Measurements from ENCODE around the gene SOX21.

SOX21 gene

DNA sequence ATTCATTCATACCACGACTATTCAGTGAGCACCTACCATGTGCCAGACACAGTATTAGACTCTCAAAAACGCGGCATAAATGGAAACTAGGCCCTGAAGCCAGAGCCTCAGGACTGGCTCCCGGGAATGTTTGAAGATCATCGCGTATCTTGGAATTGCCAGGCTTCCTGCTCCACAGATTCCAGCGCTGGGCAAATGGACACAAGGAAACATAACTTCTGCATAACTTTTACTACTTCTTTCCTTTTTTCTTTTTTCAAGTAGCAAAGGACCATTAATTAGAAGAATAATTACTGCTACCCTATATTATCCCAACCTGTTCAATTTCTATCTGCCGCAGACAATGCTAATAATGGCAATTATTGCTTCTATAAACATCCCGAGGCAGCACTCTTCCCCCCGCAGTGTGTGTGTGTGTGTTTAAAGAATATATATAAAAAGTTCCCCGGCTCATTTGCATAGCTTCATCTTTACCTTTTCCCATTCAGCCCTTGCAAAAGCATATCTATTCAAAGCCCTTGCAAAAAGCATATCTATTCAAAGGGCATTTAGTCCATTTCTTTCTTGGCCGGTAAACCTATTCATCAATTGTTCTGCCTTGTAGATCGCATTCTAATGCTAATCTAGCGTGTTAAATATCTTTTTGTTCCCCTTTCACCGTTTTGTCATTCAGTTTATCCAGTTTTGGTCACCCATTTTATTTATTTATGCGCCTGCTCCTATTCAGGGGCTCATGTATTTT, 6.1 kb downstream of the SOX21 start:
- Histone ChIP-seq H3K36me3 (ENCODE audit: insufficient read depth, low read length) (peaks cover 25% of the 10 kb centered on the region), H2AFZ (ENCODE audit: low read depth, low read length) (no peak overlapping the region), H3K4me3 (ENCODE audit: low read length) (peak overlapping the region; percentile 1), H3K4me1 (ENCODE audit: insufficient read depth, low read length) (peaks cover 18% of the 10 kb centered on the region), H3K9me3 (ENCODE audit: low read length) (peaks cover 19% of the 10 kb centered on the region), H3K27me3 (ENCODE audit: insufficient read depth, low read length) (no peaks in the 10 kb centered on the region)

DNA sequence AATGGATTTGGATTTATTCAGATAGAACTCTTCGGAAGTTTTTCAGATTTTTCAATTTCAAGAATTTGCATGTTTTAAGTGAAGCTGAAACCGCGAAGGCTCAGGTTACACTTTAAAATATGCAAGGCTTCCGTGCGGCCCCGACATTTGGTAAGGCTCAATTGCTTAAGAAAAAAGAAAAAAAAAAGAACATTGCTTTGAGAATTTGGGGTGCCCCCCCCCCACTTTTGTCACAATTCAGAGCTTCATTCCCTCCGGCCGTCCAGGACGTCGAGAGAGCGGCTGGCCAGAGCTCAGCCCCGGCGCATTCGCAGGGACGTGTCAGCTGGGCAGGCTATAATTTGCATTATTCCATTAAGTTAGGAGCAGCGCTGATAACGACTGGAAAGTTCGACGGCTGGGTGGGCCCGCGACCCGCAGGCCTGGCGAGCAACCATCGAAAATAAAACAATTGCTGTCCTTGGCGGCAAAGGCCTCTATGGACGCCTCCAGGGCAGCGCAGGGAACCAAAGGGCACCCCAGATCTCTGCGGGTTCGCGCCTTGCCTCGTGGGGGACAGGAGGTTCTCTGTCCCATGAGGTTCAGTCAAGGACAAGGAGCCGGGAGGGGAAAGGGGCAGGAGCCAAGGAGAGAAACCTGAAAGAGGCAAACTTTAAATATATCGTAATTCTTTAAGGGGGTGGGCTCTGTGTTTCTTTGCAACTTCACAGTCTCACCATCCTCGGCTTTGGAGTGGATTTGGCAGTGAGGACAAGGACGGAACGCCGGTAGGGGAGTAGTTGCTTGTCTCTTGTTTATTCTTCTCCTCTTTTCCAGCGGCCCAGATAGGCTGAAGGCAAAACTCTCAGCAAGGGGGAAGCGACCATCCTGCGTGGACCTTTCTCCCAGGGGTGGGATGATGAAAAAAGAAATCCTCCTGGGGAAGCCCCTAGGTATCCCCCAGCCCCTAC, 7.0 kb downstream of the SOX21 start:
- H3K36me3 ChIP-seq (ENCODE audit: insufficient read depth, low read length): peaks cover 17% of the 10 kb centered on the region
- H3K4me3 ChIP-seq (ENCODE audit: low read length): no peak overlapping the region
- no peaks in the 10 kb centered on the region for H3K27me3 ChIP-seq (ENCODE audit: insufficient read depth, low read length)
- H2AFZ ChIP-seq (ENCODE audit: low read depth, low read length): no peak overlapping the region
- H3K4me1 ChIP-seq (ENCODE audit: insufficient read depth, low read length): peaks cover 18% of the 10 kb centered on the region
- H3K9me3 ChIP-seq (ENCODE audit: low read length): peaks cover 20% of the 10 kb centered on the region

GRCh38 chr13:94704377-94705080, 7.8 kb downstream of the SOX21 start:
- Histone ChIP-seq H3K4me3 (ENCODE audit: low read length) (no peak overlapping the region), H2AFZ (ENCODE audit: low read depth, low read length) (no peak overlapping the region), H3K4me1 (ENCODE audit: insufficient read depth, low read length) (peaks cover 18% of the 10 kb centered on the region), H3K36me3 (ENCODE audit: insufficient read depth, low read length) (peaks cover 9% of the 10 kb centered on the region), H3K9me3 (ENCODE audit: low read length) (peaks cover 20% of the 10 kb centered on the region), H3K27me3 (ENCODE audit: insufficient read depth, low read length) (no peaks in the 10 kb centered on the region)

GRCh38 chr13:94703721-94704314, 8.5 kb downstream of the SOX21 start:
- Histone ChIP-seq H3K27me3 (ENCODE audit: insufficient read depth, low read length) (no peaks in the 10 kb centered on the region), H3K36me3 (ENCODE audit: insufficient read depth, low read length) (peaks cover 2% of the 10 kb centered on the region), H3K4me3 (ENCODE audit: low read length) (no peak overlapping the region), H3K4me1 (ENCODE audit: insufficient read depth, low read length) (peaks cover 13% of the 10 kb centered on the region), H2AFZ (ENCODE audit: low read depth, low read length) (no peak overlapping the region), H3K9me3 (ENCODE audit: low read length) (peaks cover 20% of the 10 kb centered on the region)

GRCh38 chr13:94703271-94703670, 9.1 kb downstream of the SOX21 start:
- Histone ChIP-seq H3K4me1 (ENCODE audit: insufficient read depth, low read length) (peaks cover 13% of the 10 kb centered on the region), H3K9me3 (ENCODE audit: low read length) (peaks cover 20% of the 10 kb centered on the region), H3K36me3 (ENCODE audit: insufficient read depth, low read length) (no peaks in the 10 kb centered on the region), H2AFZ (ENCODE audit: low read depth, low read length) (no peak overlapping the region), H3K4me3 (ENCODE audit: low read length) (no peak overlapping the region), H3K27me3 (ENCODE audit: insufficient read depth, low read length) (no peaks in the 10 kb centered on the region)

GRCh38 chr13:94702181-94703041, 9.9 kb downstream of the SOX21 start:
- Histone ChIP-seq H2AFZ (ENCODE audit: low read depth, low read length) (no peak overlapping the region), H3K4me1 (ENCODE audit: insufficient read depth, low read length) (peaks cover 13% of the 10 kb centered on the region), H3K27me3 (ENCODE audit: insufficient read depth, low read length) (no peaks in the 10 kb centered on the region), H3K36me3 (ENCODE audit: insufficient read depth, low read length) (no peaks in the 10 kb centered on the region), H3K4me3 (ENCODE audit: low read length) (no peak overlapping the region), H3K9me3 (ENCODE audit: low read length) (peaks cover 20% of the 10 kb centered on the region)

DNA sequence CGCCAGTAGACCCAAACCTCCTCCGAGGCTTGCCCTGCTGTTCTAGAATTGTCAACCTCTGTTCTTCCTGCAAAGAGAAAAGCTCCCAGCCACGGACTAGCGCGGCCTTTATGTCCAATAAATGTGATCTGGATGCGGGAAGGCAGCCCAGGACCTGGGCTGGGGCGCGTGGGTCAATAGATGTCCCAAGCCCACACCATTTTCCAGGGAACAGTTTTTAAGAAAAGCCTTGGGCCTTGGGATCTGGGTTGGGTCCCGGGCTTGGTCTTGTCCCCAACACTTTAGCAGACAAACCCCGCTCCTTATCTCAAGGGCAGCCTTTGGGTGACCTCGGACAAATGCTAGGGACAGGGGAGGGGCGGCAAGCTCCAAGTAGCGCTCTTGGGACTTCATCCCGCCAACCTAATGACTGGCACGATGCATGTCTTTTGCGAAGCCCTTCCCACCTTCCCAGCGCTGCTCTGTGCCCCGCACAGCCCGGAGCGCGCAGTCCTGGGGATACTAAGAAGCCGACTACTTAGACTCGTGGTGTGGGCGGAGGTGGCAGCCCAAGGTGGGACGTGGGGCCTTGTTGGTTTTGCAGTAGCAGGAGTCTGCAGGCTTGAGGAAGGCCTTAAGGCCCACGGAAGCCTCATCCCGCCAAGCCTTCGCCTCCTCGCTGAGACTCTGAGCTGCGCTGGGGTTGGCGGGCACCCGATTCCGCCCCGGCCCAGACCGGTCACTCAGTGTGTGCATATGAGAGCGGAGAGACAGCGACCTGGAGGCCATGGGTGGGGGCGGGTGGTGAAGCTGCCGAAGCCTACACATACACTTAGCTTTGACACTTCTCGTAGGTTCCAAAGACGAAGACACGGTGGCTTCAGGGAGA, 10.8 kb downstream of the SOX21 start:
- Histone ChIP-seq H3K27me3 (ENCODE audit: insufficient read depth, low read length) (no peaks in the 10 kb centered on the region), H2AFZ (ENCODE audit: low read depth, low read length) (no peak overlapping the region), H3K9me3 (ENCODE audit: low read length) (peaks cover 20% of the 10 kb centered on the region), H3K4me3 (ENCODE audit: low read length) (no peak overlapping the region), H3K4me1 (ENCODE audit: insufficient read depth, low read length) (peaks cover 13% of the 10 kb centered on the region), H3K36me3 (ENCODE audit: insufficient read depth, low read length) (no peaks in the 10 kb centered on the region)

DNA sequence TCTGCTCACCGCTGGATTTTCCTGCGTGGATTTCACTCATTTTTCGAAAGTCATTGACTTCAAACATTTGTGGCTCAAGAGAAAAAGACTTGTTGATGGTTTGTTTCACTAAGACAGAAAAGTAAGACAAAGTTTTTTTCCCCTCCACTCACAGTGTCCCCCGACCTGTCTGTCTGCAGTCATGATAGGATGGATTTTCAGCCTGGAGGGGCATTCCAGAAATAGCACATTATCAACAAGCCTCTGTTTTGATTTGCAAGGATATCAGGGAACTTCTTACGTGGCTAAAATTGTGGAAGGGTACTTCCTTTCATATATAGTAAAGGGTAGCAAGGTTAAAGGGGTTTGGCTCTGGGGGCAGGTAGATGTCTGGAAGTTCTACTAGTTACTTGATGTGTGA, 11.8 kb downstream of the SOX21 start:
- Histone ChIP-seq H3K4me1 (ENCODE audit: insufficient read depth, low read length) (peaks cover 10% of the 10 kb centered on the region), H3K9me3 (ENCODE audit: low read length) (peaks cover 20% of the 10 kb centered on the region), H3K27me3 (ENCODE audit: insufficient read depth, low read length) (no peaks in the 10 kb centered on the region), H3K4me3 (ENCODE audit: low read length) (no peak overlapping the region), H2AFZ (ENCODE audit: low read depth, low read length) (no peak overlapping the region), H3K36me3 (ENCODE audit: insufficient read depth, low read length) (no peaks in the 10 kb centered on the region)

DNA sequence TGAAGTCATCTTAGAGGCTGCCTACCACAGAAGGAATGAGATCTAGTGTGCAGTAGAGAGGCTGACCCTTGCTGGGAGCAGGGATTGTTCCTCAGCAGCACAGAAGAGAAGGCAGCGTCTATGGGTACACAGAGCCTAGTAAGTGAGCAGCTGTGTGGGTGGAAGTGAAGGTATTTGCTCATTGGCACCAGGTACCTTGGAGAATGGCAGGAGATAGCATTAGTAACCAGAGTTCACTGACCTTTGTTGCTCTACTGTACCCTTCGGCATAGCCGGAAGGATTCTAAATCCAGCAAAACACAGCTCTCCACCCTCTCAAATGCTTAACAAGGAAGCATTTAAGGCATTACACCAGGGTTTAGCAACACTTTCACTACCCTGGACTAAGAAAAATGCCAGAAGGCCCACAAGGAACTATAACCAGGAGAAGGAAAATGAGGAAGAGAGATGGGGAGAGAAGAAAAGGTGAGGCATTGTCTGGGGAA, 12.3 kb downstream of the SOX21 start:
- H3K27me3 ChIP-seq (ENCODE audit: insufficient read depth, low read length): no peaks in the 10 kb centered on the region
- no peaks in the 10 kb centered on the region for H3K36me3 ChIP-seq (ENCODE audit: insufficient read depth, low read length)
- H3K9me3 ChIP-seq (ENCODE audit: low read length): peaks cover 20% of the 10 kb centered on the region

GRCh38 chr13:94696171-94696570, 16.2 kb downstream of the SOX21 start:
- H3K4me1 ChIP-seq (ENCODE audit: insufficient read depth, low read length): peaks cover 5% of the 10 kb centered on the region
- H2AFZ ChIP-seq (ENCODE audit: low read depth, low read length): no peak overlapping the region
- H3K4me3 ChIP-seq (ENCODE audit: low read length): no peak overlapping the region
- no peaks in the 10 kb centered on the region for H3K27me3 ChIP-seq (ENCODE audit: insufficient read depth, low read length)
- no peaks in the 10 kb centered on the region for H3K36me3 ChIP-seq (ENCODE audit: insufficient read depth, low read length)
- H3K9me3 ChIP-seq (ENCODE audit: low read length): no peaks in the 10 kb centered on the region

More for the DNA sequence above, 12.3 kb downstream of the SOX21 start:
- H2AFZ ChIP-seq (ENCODE audit: low read depth, low read length): no peak overlapping the region
- peaks cover 5% of the 10 kb centered on the region for H3K4me1 ChIP-seq (ENCODE audit: insufficient read depth, low read length)
- no peak overlapping the region for H3K4me3 ChIP-seq (ENCODE audit: low read length)

GRCh38 chr13:94692030-94692429, 20.3 kb downstream of the SOX21 start:
- no peak overlapping the region for H3K4me3 ChIP-seq (ENCODE audit: low read length)
- no peaks in the 10 kb centered on the region for H3K9me3 ChIP-seq (ENCODE audit: low read length)
- no peaks in the 10 kb centered on the region for H3K36me3 ChIP-seq (ENCODE audit: insufficient read depth, low read length)
- H2AFZ ChIP-seq (ENCODE audit: low read depth, low read length): no peak overlapping the region
- H3K27me3 ChIP-seq (ENCODE audit: insufficient read depth, low read length): no peaks in the 10 kb centered on the region
- H3K4me1 ChIP-seq (ENCODE audit: insufficient read depth, low read length): peaks cover 5% of the 10 kb centered on the region

Measured in neuron (in vitro differentiated cells).